PFSK-1 (cell line): ENCODE results near the gene PPP4R2. TPM values are rescaled to one million over a fixed set of nuclear protein-coding genes. Genes with fewer than 3 reads are reported as not detected.

Source experiments
- FOXP2 ChIP-seq: optimal IDR thresholded peaks from 2 replicates; pipeline ENCODE3; 2011; ENCODE audit warnings: borderline replicate concordance, control low read depth, inconsistent platforms; ENCODE audit not compliant: insufficient read depth; ENCODE audit errors: extremely low read length, extremely low read depth
- POLR2AphosphoS5 ChIP-seq: IDR thresholded peaks from 2 replicates; pipeline ENCODE4 v1.6.1; 2012; ENCODE audit warnings: low read depth, mild to moderate bottlenecking, control low read depth, low read length, moderate library complexity
- REST ChIP-seq, 2 experiments: IDR thresholded peaks; 2 replicates each; pipeline versions ENCODE4 v1.6.1 to v1.8.0; 2011 to 2012; ENCODE audit warnings: low read depth in 2 of 2, low read length in 2 of 2, control low read depth in 1 of 2, inconsistent platforms in 1 of 2, mild to moderate bottlenecking in 1 of 2, moderate library complexity in 1 of 2; ENCODE audit not compliant: insufficient read depth in 1 of 2
- SIN3A ChIP-seq: IDR thresholded peaks from 2 replicates; pipeline ENCODE4 v1.6.1; 2012; ENCODE audit warnings: mild to moderate bottlenecking, low read length, moderate library complexity, borderline replicate concordance; ENCODE audit not compliant: insufficient read depth
- TAF1 ChIP-seq: IDR thresholded peaks from 2 replicates; pipeline ENCODE4 v1.6.1; 2012; ENCODE audit warnings: low read length, control low read depth, borderline replicate concordance; ENCODE audit not compliant: insufficient read depth
- polyA plus RNA-seq: library from polyadenylated mRNA; unstranded; fragments of >200 nt; gene quantifications from one replicate; pipeline ENCODE4 v1.2.1, GENCODE V29; 2012; ENCODE audit warnings: low read depth, missing spikeins; ENCODE audit not compliant: insufficient read length

Gene PPP4R2
- polyA plus RNA-seq, result 21.7 TPM

GRCh38 chr3:72996473-72997333, at the start of gene PPP4R2:
Gene PPP4R2 (plus strand): TSS chr3:72996811. CDS start chr3:72997038, 227 bp downstream.
- TF ChIP-seq SIN3A (no peak), POLR2AphosphoS5 (peak; percentile 81), REST (IDR thresholded peaks at IDR 0.05; ENCODE audit: insufficient read depth in 1 of 2, low read depth in 2 of 2, low read length in 2 of 2) (no peak), TAF1 (0 out of 2 replicates have a peak, but pooled peaks have one; percentile 55), FOXP2 (peak; percentile 56)

GRCh38 chr3:72947715-72948490, 48.7 kb upstream of the PPP4R2 start:
- no peak for TF ChIP-seq TAF1

DNA sequence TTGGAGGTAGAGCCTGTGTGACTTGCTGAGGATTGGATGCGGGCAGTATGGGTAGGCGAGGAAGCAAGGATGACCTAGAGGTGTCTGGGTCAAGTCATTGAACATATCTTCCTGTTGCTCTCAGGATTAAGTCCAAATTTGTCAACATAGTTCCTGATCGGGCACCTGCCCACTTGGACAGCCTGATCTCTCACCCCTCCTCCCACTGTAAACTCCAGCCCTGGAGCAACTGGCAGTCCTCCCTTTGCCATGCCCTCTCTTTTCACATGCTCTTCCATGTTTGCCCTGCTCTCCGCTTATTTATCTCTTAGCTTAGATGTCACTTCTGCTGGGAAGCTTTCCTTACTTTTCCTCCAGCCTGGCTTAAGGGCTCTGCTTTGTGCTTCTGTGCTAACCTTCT, 47.6 kb upstream of the PPP4R2 start:
- no peak for TF ChIP-seq REST (IDR thresholded peaks at IDR 0.05; ENCODE audit: insufficient read depth in 1 of 2, low read depth in 2 of 2, low read length in 2 of 2)
- no peak for TF ChIP-seq FOXP2
- TF ChIP-seq SIN3A, result no peak
- no peak for TF ChIP-seq TAF1
- TF ChIP-seq POLR2AphosphoS5, result no peak

DNA sequence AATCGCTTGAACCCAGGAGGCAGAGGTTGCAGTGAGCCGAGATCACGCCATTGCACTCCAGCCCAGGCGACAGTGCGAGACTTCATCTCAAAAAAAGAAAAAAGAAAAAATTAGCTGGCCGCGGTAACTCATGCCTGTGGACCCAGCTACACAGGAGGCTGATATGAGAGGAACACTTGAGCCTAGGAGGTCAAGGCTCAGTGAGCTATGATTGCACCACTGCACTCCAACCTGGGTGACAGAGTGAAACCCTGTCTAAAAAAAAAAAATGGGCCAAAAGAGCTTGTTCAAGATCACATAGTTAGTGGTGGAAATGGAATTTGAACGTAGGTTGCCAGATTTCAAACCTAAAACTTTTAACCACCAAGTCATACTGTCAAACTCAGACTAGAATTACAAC, 46.2 kb upstream of the PPP4R2 start:
- TF ChIP-seq POLR2AphosphoS5, result no peak
- no peak for TF ChIP-seq FOXP2

DNA sequence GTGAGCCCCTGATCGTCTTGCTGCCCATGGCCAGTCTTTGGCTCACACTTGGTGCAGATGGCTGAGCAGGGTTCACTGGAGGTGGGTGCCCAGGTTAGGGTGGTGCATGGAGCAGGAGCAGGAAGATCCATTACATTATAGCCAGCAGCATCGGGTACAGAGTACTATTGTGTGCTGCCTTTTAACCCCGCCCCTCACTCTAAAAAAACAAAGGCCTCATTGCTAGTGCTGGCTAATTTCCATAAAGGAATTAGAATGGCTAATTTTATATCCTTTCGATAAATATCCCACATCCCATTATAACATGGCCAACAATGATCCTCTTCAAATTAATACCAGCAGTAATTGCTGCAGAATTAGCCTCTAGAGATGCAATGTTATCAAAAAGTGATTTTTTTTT, 45.8 kb upstream of the PPP4R2 start:
- TF ChIP-seq FOXP2, result no peak
- TF ChIP-seq POLR2AphosphoS5, result no peak
- no peak for TF ChIP-seq SIN3A
- TF ChIP-seq TAF1, result no peak
- no peak for TF ChIP-seq REST (IDR thresholded peaks at IDR 0.05; ENCODE audit: insufficient read depth in 1 of 2, low read depth in 2 of 2, low read length in 2 of 2)

- TF ChIP-seq TAF1 (no peak), REST (IDR thresholded peaks at IDR 0.05; ENCODE audit: insufficient read depth in 1 of 2, low read depth in 2 of 2, low read length in 2 of 2) (no peak), SIN3A (no peak), FOXP2 (no peak), POLR2AphosphoS5 (no peak)
Observed at GRCh38 chr3:72951259-72951722, 45.3 kb upstream of the PPP4R2 start.
